Trophoblast cell (in vitro differentiated cells and primary cell): ENCODE results near the gene KRT78.

Source experiments
- DNase-seq, 2 donors: peaks; one replicate each; pipeline ENCODE4 v3.0.0-alpha.2; 2016
- H2AFZ ChIP-seq: 2 replicates; pipeline ENCODE4 v1.6.1; 2013; ENCODE audit warnings: low read length, moderate library complexity, mild to moderate bottlenecking; ENCODE audit not compliant: insufficient read depth, poor library complexity
- H2AK5ac ChIP-seq: 2 replicates; pipeline ENCODE4 v1.6.1; 2013; ENCODE audit warnings: mild to moderate bottlenecking, low read length
- H2BK120ac ChIP-seq: 2 replicates; pipeline ENCODE4 v1.6.1; 2013; ENCODE audit warnings: low read length, mild to moderate bottlenecking, moderate library complexity; ENCODE audit not compliant: insufficient read depth, poor library complexity
- H2BK12ac ChIP-seq: 2 replicates; pipeline ENCODE4 v1.6.1; 2013; ENCODE audit warnings: mild to moderate bottlenecking, low read length, moderate library complexity
- H2BK5ac ChIP-seq: 2 replicates; pipeline ENCODE4 v1.6.1; 2013; ENCODE audit warnings: low read length, low read depth, moderate library complexity, mild to moderate bottlenecking; ENCODE audit not compliant: poor library complexity
- H3K14ac ChIP-seq: 2 replicates; pipeline ENCODE4 v1.6.1; 2013; ENCODE audit warnings: mild to moderate bottlenecking, low read length
- H3K18ac ChIP-seq: 2 replicates; pipeline ENCODE4 v1.6.1; 2013; ENCODE audit warnings: mild to moderate bottlenecking, low read length
- H3K23ac ChIP-seq: 2 replicates; pipeline ENCODE4 v1.6.1; 2013; ENCODE audit warnings: low read length
- H3K27ac ChIP-seq: 2 replicates; pipeline ENCODE4 v1.5.1; 2013; ENCODE audit warnings: low read depth, mild to moderate bottlenecking, inconsistent platforms, low read length, moderate library complexity
- H3K27me3 ChIP-seq: 2 replicates; pipeline ENCODE4 v1.6.1; 2013; ENCODE audit warnings: inconsistent platforms, mild to moderate bottlenecking, low read length, moderate library complexity; ENCODE audit not compliant: insufficient read depth
- H3K36me3 ChIP-seq, 2 experiments: 1 replicate in 1 of 2; 2 replicates in 1 of 2; pipeline ENCODE4 v1.6.1; 2013; ENCODE audit warnings: low read length in 2 of 2, mild to moderate bottlenecking in 2 of 2, moderate library complexity in 1 of 2; ENCODE audit not compliant: insufficient read depth in 2 of 2, control insufficient read depth in 1 of 2
- H3K4ac ChIP-seq: 2 replicates; pipeline ENCODE4 v1.6.1; 2013; ENCODE audit warnings: low read depth, mild to moderate bottlenecking, low read length, moderate library complexity
- H3K4me1 ChIP-seq, 2 experiments: 1 replicate in 1 of 2; 2 replicates in 1 of 2; pipeline ENCODE4 v1.6.1; 2013; ENCODE audit warnings: low read length in 2 of 2, mild to moderate bottlenecking in 2 of 2, moderate library complexity in 1 of 2; ENCODE audit not compliant: insufficient read depth in 2 of 2, control insufficient read depth in 1 of 2
- H3K4me2 ChIP-seq: 2 replicates; pipeline ENCODE4 v1.6.1; 2013; ENCODE audit warnings: inconsistent platforms, mild to moderate bottlenecking, low read length, moderate library complexity
- H3K4me3 ChIP-seq: 2 replicates; pipeline ENCODE4 v1.5.1; 2013; ENCODE audit warnings: mild to moderate bottlenecking, low read depth, low read length, inconsistent platforms
- H3K79me1 ChIP-seq: one replicate; pipeline ENCODE4 v1.6.1; 2013; ENCODE audit warnings: low read length
- H3K79me2 ChIP-seq: 2 replicates; pipeline ENCODE4 v1.6.1; 2013; ENCODE audit warnings: low read length, mild to moderate bottlenecking; ENCODE audit not compliant: control insufficient read depth, insufficient read depth, poor library complexity
- H3K9ac ChIP-seq: 2 replicates; pipeline ENCODE4 v1.6.1; 2013; ENCODE audit warnings: mild to moderate bottlenecking, low read length
- H3K9me3 ChIP-seq: 2 replicates; pipeline ENCODE4 v1.6.1; 2013; ENCODE audit warnings: low read depth, mild to moderate bottlenecking, control low read depth, inconsistent platforms, low read length; ENCODE audit not compliant: insufficient read depth
- H4K12ac ChIP-seq: 2 replicates; pipeline ENCODE4 v1.6.1; 2013; ENCODE audit warnings: low read depth, mild to moderate bottlenecking, low read length, moderate library complexity
- H4K8ac ChIP-seq: 2 replicates; pipeline ENCODE4 v1.6.1; 2013; ENCODE audit warnings: low read depth, mild to moderate bottlenecking, low read length, moderate library complexity
- H4K91ac ChIP-seq: one replicate; pipeline ENCODE4 v1.6.1; 2013; ENCODE audit warnings: low read depth, mild to moderate bottlenecking, low read length, moderate library complexity
- WGBS: extraction: QIAGEN DNeasy Blood & Tissue Kit; methylation state at CpG from one replicate; pipeline ENCODE4 v1.1.7; 2013; ENCODE audit warnings: missing lambda C conversion rate; ENCODE audit not compliant: insufficient read length, insufficient coverage; ENCODE audit errors: extremely low coverage; 5-methylcytosine and 5-hydroxymethylcytosine counted together

KRT78 gene

GRCh38 chr12:52832985-52833905, 15.5 kb downstream of the KRT78 start:
- Histone ChIP-seq H3K79me2 (no peaks in the 10 kb centered on the region), H3K4me2 (no peak overlapping the region), H3K4ac (no peak overlapping the region), H3K18ac (no peak overlapping the region), H3K27me3 (no peaks in the 10 kb centered on the region), H3K9me3 (peaks cover 4% of the 10 kb centered on the region), H4K8ac (no peak overlapping the region), H2BK12ac (no peak overlapping the region), H2AFZ (no peak overlapping the region), H3K79me1 (no peaks in the 10 kb centered on the region), H2BK120ac (no peak overlapping the region), H3K14ac (no peak overlapping the region), H3K27ac (no peak overlapping the region), H4K91ac (no peak overlapping the region), H2BK5ac (no peak overlapping the region), H4K12ac (no peak overlapping the region), H3K4me3 (no peak overlapping the region), H3K9ac (no peak overlapping the region), H3K36me3 (no peaks in the 10 kb centered on the region), H2AK5ac (no peak overlapping the region), H3K4me1 (peaks cover 3 to 4% of the 10 kb centered on the region in 2 experiments), H3K23ac (no peak overlapping the region)
- WGBS, result no CpG with 5 or more reads among the region's 20 CpGs
- DNase-seq, result no peak

GRCh38 chr12:52832451-52832850, 16.3 kb downstream of the KRT78 start:
- Histone ChIP-seq H2BK120ac (no peak overlapping the region), H3K79me2 (no peaks in the 10 kb centered on the region), H2BK5ac (no peak overlapping the region), H3K4me1 (peaks cover 3 to 4% of the 10 kb centered on the region in 2 experiments), H3K4me2 (no peak overlapping the region), H3K79me1 (no peaks in the 10 kb centered on the region), H3K27ac (no peak overlapping the region), H3K9me3 (peaks cover 4% of the 10 kb centered on the region), H4K91ac (no peak overlapping the region), H3K18ac (no peak overlapping the region), H3K4ac (no peak overlapping the region), H3K27me3 (no peaks in the 10 kb centered on the region), H3K4me3 (no peak overlapping the region), H3K14ac (no peak overlapping the region), H4K12ac (no peak overlapping the region), H4K8ac (no peak overlapping the region), H2BK12ac (no peak overlapping the region), H2AFZ (no peak overlapping the region), H2AK5ac (no peak overlapping the region), H3K23ac (no peak overlapping the region), H3K9ac (no peak overlapping the region), H3K36me3 (no peaks in the 10 kb centered on the region)
- no CpG with 5 or more reads among the region's 3 CpGs for WGBS
- peak; percentile 25 to 58 for DNase-seq

GRCh38 chr12:52831251-52831650, 17.5 kb downstream of the KRT78 start:
- Histone ChIP-seq H3K9me3 (peaks cover 4% of the 10 kb centered on the region), H3K9ac (no peak overlapping the region), H3K27me3 (no peaks in the 10 kb centered on the region), H4K91ac (no peak overlapping the region), H3K14ac (no peak overlapping the region), H2BK12ac (no peak overlapping the region), H3K27ac (no peak overlapping the region), H3K36me3 (no peaks in the 10 kb centered on the region), H2AK5ac (no peak overlapping the region), H3K4me2 (no peak overlapping the region), H3K4me3 (no peak overlapping the region), H4K8ac (no peak overlapping the region), H3K79me2 (no peaks in the 10 kb centered on the region), H3K23ac (no peak overlapping the region), H2BK120ac (no peak overlapping the region), H4K12ac (no peak overlapping the region), H2BK5ac (no peak overlapping the region), H2AFZ (no peak overlapping the region), H3K4me1 (peaks cover 2 to 6% of the 10 kb centered on the region in 2 experiments), H3K18ac (no peak overlapping the region), H3K4ac (no peak overlapping the region), H3K79me1 (no peaks in the 10 kb centered on the region)
- WGBS, result no CpG with 5 or more reads among the region's 7 CpGs
- DNase-seq, result no peak

GRCh38 chr12:52829986-52830770, 18.6 kb downstream of the KRT78 start:
- no peak for DNase-seq
- no peak overlapping the region for H3K27ac ChIP-seq
- H3K27me3 ChIP-seq, result no peaks in the 10 kb centered on the region
- no peak overlapping the region for H2BK120ac ChIP-seq
- H3K4me2 ChIP-seq, result no peak overlapping the region
- no peak overlapping the region for H3K9ac ChIP-seq
- no peak overlapping the region for H4K12ac ChIP-seq
- no CpG with 5 or more reads among the region's 8 CpGs for WGBS
- no peak overlapping the region for H3K4ac ChIP-seq
- no peaks in the 10 kb centered on the region for H3K36me3 ChIP-seq
- H3K4me1 ChIP-seq, result peaks cover 0 to 2% of the 10 kb centered on the region in 2 experiments
- no peak overlapping the region for H3K4me3 ChIP-seq
- H3K79me2 ChIP-seq, result no peaks in the 10 kb centered on the region
- no peaks in the 10 kb centered on the region for H3K79me1 ChIP-seq
- H4K8ac ChIP-seq, result no peak overlapping the region
- no peak overlapping the region for H3K14ac ChIP-seq
- no peak overlapping the region for H2BK12ac ChIP-seq
- H2AFZ ChIP-seq, result no peak overlapping the region
- no peak overlapping the region for H3K23ac ChIP-seq
- no peak overlapping the region for H2BK5ac ChIP-seq
- H3K9me3 ChIP-seq, result peaks cover 4% of the 10 kb centered on the region
- no peak overlapping the region for H3K18ac ChIP-seq
- H2AK5ac ChIP-seq, result no peak overlapping the region
- H4K91ac ChIP-seq, result no peak overlapping the region
